Mesendoderm (in vitro differentiated cells): ENCODE results near the gene KHSRP.

ENCODE experiments used
- DNase-seq: peaks from one replicate; pipeline ENCODE4 v3.0.0; 2013
- H2AK5ac ChIP-seq: 2 replicates; pipeline ENCODE4 v1.6.1; 2013; ENCODE audit warnings: low read length, inconsistent platforms
- H2BK120ac ChIP-seq: 2 replicates; pipeline ENCODE4 v1.6.1; 2013; ENCODE audit warnings: low read depth, mild to moderate bottlenecking, low read length, moderate library complexity, mixed read lengths
- H2BK15ac ChIP-seq: replicated peaks from 2 replicates; pipeline ENCODE4 v1.6.1; 2013; ENCODE audit warnings: low read depth, mild to moderate bottlenecking, moderate library complexity
- H2BK5ac ChIP-seq: 2 replicates; pipeline ENCODE4 v1.6.1; 2013; ENCODE audit warnings: low read length, inconsistent platforms
- H3K18ac ChIP-seq: 2 replicates; pipeline ENCODE4 v1.6.1; 2013; ENCODE audit warnings: mild to moderate bottlenecking, low read length, mixed read lengths
- H3K23ac ChIP-seq: one replicate; pipeline ENCODE4 v1.6.1; 2013; ENCODE audit warnings: low read length
- H3K27ac ChIP-seq: 2 replicates; pipeline ENCODE4 v1.5.1; 2013; ENCODE audit warnings: low read depth, mild to moderate bottlenecking, inconsistent platforms, low read length, moderate library complexity
- H3K27me3 ChIP-seq: 2 replicates; pipeline ENCODE4 v1.6.1; 2013; ENCODE audit warnings: low read length, control low read depth, mild to moderate bottlenecking, inconsistent platforms; ENCODE audit not compliant: insufficient read depth, poor library complexity
- H3K36me3 ChIP-seq: 2 replicates; pipeline ENCODE4 v1.6.1; 2013; ENCODE audit warnings: low read length, inconsistent platforms; ENCODE audit not compliant: control insufficient read depth, insufficient read depth
- H3K4ac ChIP-seq: one replicate; pipeline ENCODE4 v1.6.1; 2013; ENCODE audit warnings: low read depth, mild to moderate bottlenecking, low read length, moderate library complexity
- H3K4me1 ChIP-seq: 2 replicates; pipeline ENCODE4 v1.6.1; 2013; ENCODE audit warnings: low read depth, low read length, inconsistent platforms; ENCODE audit not compliant: control insufficient read depth
- H3K4me2 ChIP-seq: 2 replicates; pipeline ENCODE4 v1.6.1; 2013; ENCODE audit warnings: low read length
- H3K4me3 ChIP-seq: 2 replicates; pipeline ENCODE4 v1.5.1; 2013; ENCODE audit warnings: mild to moderate bottlenecking, low read length
- H3K56ac ChIP-seq: one replicate; pipeline ENCODE4 v1.6.1; 2013; ENCODE audit warnings: low read length
- H3K79me1 ChIP-seq: 2 replicates; pipeline ENCODE4 v1.6.1; 2013; ENCODE audit warnings: low read length, inconsistent platforms
- H3K79me2 ChIP-seq: 2 replicates; pipeline ENCODE4 v1.6.1; 2013; ENCODE audit warnings: mild to moderate bottlenecking, low read length; ENCODE audit not compliant: control insufficient read depth, insufficient read depth
- H3K9ac ChIP-seq: 2 replicates; pipeline ENCODE4 v1.6.1; 2013; ENCODE audit warnings: low read length, inconsistent platforms
- H4K5ac ChIP-seq: one replicate; pipeline ENCODE4 v1.6.1; 2013; ENCODE audit warnings: low read length
- H4K8ac ChIP-seq: one replicate; pipeline ENCODE4 v1.6.1; 2013; ENCODE audit warnings: low read depth, mild to moderate bottlenecking, control low read depth, low read length, moderate library complexity
- WGBS: extraction: QIAGEN DNeasy Blood & Tissue Kit; methylation state at CpG from one replicate; pipeline ENCODE4 v1.1.7; 2013; ENCODE audit warnings: low lambda C conversion rate, missing lambda C conversion rate; ENCODE audit not compliant: insufficient coverage; ENCODE audit errors: extremely low coverage; 5-methylcytosine and 5-hydroxymethylcytosine counted together

The KHSRP gene

GRCh38 chr19:6413291-6413690, 11.3 kb downstream of the KHSRP start:
- WGBS: no CpG with 5 or more reads among the region's 10 CpGs
- Histone ChIP-seq H3K9ac (no peak overlapping the region), H3K4me3 (no peak overlapping the region), H2BK15ac (no peak overlapping the region), H4K5ac (no peak overlapping the region), H2BK5ac (no peak overlapping the region), H3K4me1 (no peaks in the 10 kb centered on the region), H3K23ac (no peak overlapping the region), H3K79me2 (peaks cover 2% of the 10 kb centered on the region), H3K27ac (no peak overlapping the region), H2AK5ac (no peak overlapping the region), H3K27me3 (no peaks in the 10 kb centered on the region), H3K18ac (no peak overlapping the region), H3K36me3 (peaks cover 15% of the 10 kb centered on the region), H3K56ac (no peak overlapping the region), H2BK120ac (no peak overlapping the region), H4K8ac (no peak overlapping the region), H3K4ac (no peak overlapping the region), H3K4me2 (no peak overlapping the region), H3K79me1 (peaks cover 5% of the 10 kb centered on the region)
- DNase-seq: no peak

- Histone ChIP-seq H4K5ac (no peak overlapping the region), H3K23ac (no peak overlapping the region), H3K4ac (no peak overlapping the region), H2BK120ac (no peak overlapping the region), H4K8ac (no peak overlapping the region), H2AK5ac (no peak overlapping the region), H3K4me3 (no peak overlapping the region), H3K79me1 (peaks cover 4% of the 10 kb centered on the region), H3K27me3 (no peaks in the 10 kb centered on the region), H3K36me3 (peaks cover 11% of the 10 kb centered on the region), H3K79me2 (peaks cover 2% of the 10 kb centered on the region), H3K9ac (no peak overlapping the region), H2BK5ac (no peak overlapping the region), H3K4me1 (no peaks in the 10 kb centered on the region), H3K56ac (no peak overlapping the region), H2BK15ac (no peak overlapping the region), H3K4me2 (no peak overlapping the region), H3K27ac (no peak overlapping the region), H3K18ac (no peak overlapping the region)
- no CpG with 5 or more reads among the region's 15 CpGs for WGBS
- DNase-seq: peak; percentile 67
These were observed 12.0 kb downstream of the KHSRP start for GRCh38 chr19:6412447-6413091.

GRCh38 chr19:6412061-6412446, 12.6 kb downstream of the KHSRP start:
- DNase-seq: no peak
- H3K9ac ChIP-seq: no peak overlapping the region
- no peaks in the 10 kb centered on the region for H3K4me1 ChIP-seq
- no peak overlapping the region for H3K23ac ChIP-seq
- no peaks in the 10 kb centered on the region for H3K79me2 ChIP-seq
- no peak overlapping the region for H3K18ac ChIP-seq
- H3K27me3 ChIP-seq: no peaks in the 10 kb centered on the region
- H4K8ac ChIP-seq: no peak overlapping the region
- no peak overlapping the region for H4K5ac ChIP-seq
- H3K27ac ChIP-seq: no peak overlapping the region
- H3K36me3 ChIP-seq: peaks cover 6% of the 10 kb centered on the region
- no peak overlapping the region for H2BK120ac ChIP-seq
- H3K56ac ChIP-seq: no peak overlapping the region
- H3K4me3 ChIP-seq: no peak overlapping the region
- no peak overlapping the region for H2AK5ac ChIP-seq
- no peaks in the 10 kb centered on the region for H3K79me1 ChIP-seq
- no peak overlapping the region for H3K4me2 ChIP-seq
- WGBS: no CpG with 5 or more reads among the region's 12 CpGs
- no peak overlapping the region for H2BK5ac ChIP-seq
- H2BK15ac ChIP-seq: no peak overlapping the region
- H3K4ac ChIP-seq: no peak overlapping the region

- DNase-seq: no peak
- Histone ChIP-seq H4K5ac (no peak overlapping the region), H2BK5ac (no peak overlapping the region), H3K79me1 (no peaks in the 10 kb centered on the region), H4K8ac (no peak overlapping the region), H3K4me1 (no peaks in the 10 kb centered on the region), H2BK15ac (no peak overlapping the region), H3K4ac (no peak overlapping the region), H3K79me2 (no peaks in the 10 kb centered on the region), H3K36me3 (peaks cover 1% of the 10 kb centered on the region), H3K9ac (no peak overlapping the region), H3K4me3 (no peak overlapping the region), H2AK5ac (no peak overlapping the region), H3K27ac (no peak overlapping the region), H3K23ac (no peak overlapping the region), H3K18ac (no peak overlapping the region), H2BK120ac (no peak overlapping the region), H3K4me2 (no peak overlapping the region), H3K27me3 (no peaks in the 10 kb centered on the region), H3K56ac (no peak overlapping the region)
- no CpG with 5 or more reads among the region's 6 CpGs for WGBS
These were observed 15.3 kb downstream of the KHSRP start for GRCh38 chr19:6409346-6409745.

- H3K56ac ChIP-seq: no peak overlapping the region
- H3K27ac ChIP-seq: no peak overlapping the region
- H3K4me2 ChIP-seq: no peak overlapping the region
- H3K4ac ChIP-seq: no peak overlapping the region
- H3K23ac ChIP-seq: no peak overlapping the region
- H2BK5ac ChIP-seq: no peak overlapping the region
- no peak overlapping the region for H2BK15ac ChIP-seq
- no peak overlapping the region for H2BK120ac ChIP-seq
- no peaks in the 10 kb centered on the region for H3K4me1 ChIP-seq
- H3K36me3 ChIP-seq: no peaks in the 10 kb centered on the region
- H3K27me3 ChIP-seq: no peaks in the 10 kb centered on the region
- no peaks in the 10 kb centered on the region for H3K79me1 ChIP-seq
- H4K8ac ChIP-seq: no peak overlapping the region
- no peak for DNase-seq
- no peak overlapping the region for H3K4me3 ChIP-seq
- H3K18ac ChIP-seq: no peak overlapping the region
- no peak overlapping the region for H4K5ac ChIP-seq
- H3K79me2 ChIP-seq: no peaks in the 10 kb centered on the region
- WGBS: no CpG with 5 or more reads among the region's 5 CpGs
- no peak overlapping the region for H2AK5ac ChIP-seq
- no peak overlapping the region for H3K9ac ChIP-seq
These were observed 18.2 kb downstream of the KHSRP start for GRCh38 chr19:6406401-6406800.
